Vagina (tissue), 2 donors: ENCODE results near the gene PRDM5. TPM values are rescaled to one million over a fixed set of nuclear protein-coding genes. Genes with fewer than 3 reads are reported as not detected.

Experiments
- DNase-seq, 2 donors: peaks; one replicate each; pipeline ENCODE4 v3.0.0-alpha.2; 2017; ENCODE audit errors: extremely low spot score in 2 of 2
- H3K27ac ChIP-seq: fragments of 200-600 bp; sonication (generic); one replicate; pipeline ENCODE4 v1.5.1; 2019
- H3K27me3 ChIP-seq: fragments of 200-600 bp; sonication (generic); one replicate; pipeline ENCODE4 v1.5.1; 2019
- H3K36me3 ChIP-seq, 2 donors: fragments of 200-600 bp; sonication (generic); one replicate each; pipeline ENCODE4 v1.5.1; 2017 to 2019
- H3K4me1 ChIP-seq: fragments of 200-600 bp; sonication (generic); one replicate; pipeline ENCODE4 v1.5.1; 2019
- H3K4me3 ChIP-seq, 2 donors: fragments of 200-600 bp; sonication (generic); 1 replicate in 1 of 2; 2 replicates in 1 of 2; pipeline ENCODE4 v1.5.1; 2016 to 2019
- H3K9me3 ChIP-seq: fragments of 200-600 bp; sonication (generic); one replicate; pipeline ENCODE4 v1.5.1; 2019
- CTCF ChIP-seq, 3 experiments: fragments of 450-650 bp in 2 of 3; fragments of 200-600 bp in 1 of 3; sonication (generic) in 1 of 3; IDR thresholded peaks; one replicate each; pipeline ENCODE4 v1.5.1; 2017 to 2019; ENCODE audit warnings: antibody characterized with exemption in 3 of 3, mild to moderate bottlenecking in 2 of 3, moderate library complexity in 2 of 3
- POLR2A ChIP-seq, 2 donors: fragments of 450-650 bp; IDR thresholded peaks; one replicate each; pipeline ENCODE4 v1.6.1; 2017; ENCODE audit warnings: antibody characterized with exemption in 2 of 2, mild to moderate bottlenecking in 2 of 2, moderate library complexity in 2 of 2
- POLR2AphosphoS5 ChIP-seq, 2 donors: sonication (generic); formaldehyde crosslinking; IDR thresholded peaks; one replicate each; pipeline ENCODE4 v1.9.0; 2017; ENCODE audit warnings: antibody characterized with exemption in 2 of 2, mild to moderate bottlenecking in 2 of 2, low read depth in 1 of 2; ENCODE audit not compliant: insufficient read depth in 1 of 2
- intact Hi-C: fragments of 100-400 bp; cut with DNase I; formaldehyde crosslinking; loops from one replicate; pipeline ENCODE4 v1.15.1; 2023
- total RNA-seq: library from RNA; depleted of rRNA; stranded (reverse); fragments of >200 nt; gene quantifications from one replicate; pipeline ENCODE4 v1.2.3, GENCODE V29; 2016

The PRDM5 gene
- total RNA-seq, 1 donor from 2014 or later = 15.2 TPM

DNA sequence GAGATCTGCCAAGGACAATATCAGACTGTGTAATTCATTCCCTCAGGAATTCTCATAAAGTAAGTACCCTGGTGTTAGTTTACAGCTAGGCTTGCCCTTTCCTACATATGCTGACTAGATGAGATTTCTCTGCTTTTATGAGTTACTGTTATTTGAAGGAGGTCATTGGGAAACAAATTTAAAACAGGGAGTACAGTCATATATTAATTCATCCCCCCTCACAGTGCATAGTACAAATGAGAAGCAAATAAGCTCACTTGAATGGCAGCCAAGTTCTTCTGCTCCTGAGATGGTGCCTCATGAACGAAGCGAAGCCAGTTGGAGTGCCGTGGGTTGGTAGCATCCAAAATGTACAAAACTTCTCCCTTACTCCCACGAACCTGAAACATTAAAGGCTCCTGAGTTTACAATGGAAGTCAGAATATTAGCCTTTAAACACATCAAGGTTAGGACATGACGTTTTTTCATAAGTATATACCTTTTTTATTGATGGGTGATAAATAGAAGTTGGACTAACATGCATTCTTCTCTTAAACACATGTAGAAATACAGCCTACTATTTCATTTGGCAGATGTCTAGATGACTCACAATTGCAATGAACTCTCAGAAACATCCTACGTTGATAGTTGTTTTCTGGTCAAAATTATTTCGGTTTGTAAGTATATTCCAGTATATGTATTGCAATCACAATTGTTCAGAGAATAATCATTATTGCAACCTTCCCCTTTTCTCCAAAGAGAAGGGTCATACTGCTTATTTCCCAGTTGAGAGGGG is 69.2 kb downstream of the PRDM5 start:
- Histone ChIP-seq H3K9me3 (no peaks in the 10 kb centered on the region), H3K4me3 (no peak overlapping the region), H3K27me3 (no peaks in the 10 kb centered on the region), H3K36me3 (no peaks in the 10 kb centered on the region), H3K4me1 (no peaks in the 10 kb centered on the region), H3K27ac (no peak overlapping the region)
- intact Hi-C loops = no loop called here
- DNase-seq = no peak
- TF ChIP-seq CTCF (IDR thresholded peaks at IDR 0.05) (no peak), POLR2AphosphoS5 (IDR thresholded peaks at IDR 0.05; ENCODE audit: insufficient read depth in 1 of 2, low read depth in 1 of 2) (no peak)

- Histone ChIP-seq H3K36me3 (no peaks in the 10 kb centered on the region), H3K27ac (no peak overlapping the region), H3K4me3 (no peak overlapping the region), H3K27me3 (no peaks in the 10 kb centered on the region), H3K9me3 (no peaks in the 10 kb centered on the region), H3K4me1 (no peaks in the 10 kb centered on the region)
- DNase-seq = no peak
- TF ChIP-seq POLR2AphosphoS5 (IDR thresholded peaks at IDR 0.05; ENCODE audit: insufficient read depth in 1 of 2, low read depth in 1 of 2) = no peak
- TF ChIP-seq CTCF (IDR thresholded peaks at IDR 0.05) = no peak
- no peak for TF ChIP-seq POLR2A (IDR thresholded peaks at IDR 0.05)
- intact Hi-C loops = no loop called here
Measured at GRCh38 chr4:120850018-120850599, 72.4 kb downstream of the PRDM5 start.

DNA sequence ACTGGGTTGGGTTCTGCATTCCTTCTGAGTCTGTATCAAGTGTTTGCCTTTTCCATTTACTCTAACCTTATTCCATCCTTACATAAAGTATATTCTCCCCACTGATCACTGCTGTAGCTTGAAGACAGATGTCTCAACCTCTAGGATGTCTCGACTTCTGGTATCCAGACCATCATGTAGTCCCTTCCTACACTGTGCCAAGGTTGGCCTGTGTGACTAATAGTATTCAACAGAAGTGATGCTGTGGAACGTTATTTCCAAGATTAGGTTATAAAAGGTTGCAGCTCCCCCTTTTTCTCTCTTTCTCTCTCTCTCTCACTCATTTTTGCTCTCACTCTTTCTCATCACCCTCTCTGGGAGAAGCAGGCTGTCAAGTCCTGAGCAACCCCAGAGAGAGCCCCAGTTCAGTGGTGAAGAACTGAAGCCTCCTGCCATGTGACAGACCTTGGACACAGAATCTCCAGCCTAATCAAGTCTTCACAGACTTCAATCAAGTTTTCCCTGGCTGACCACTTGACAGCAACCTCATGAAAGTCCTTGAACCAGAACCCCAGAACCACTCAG is 75.4 kb downstream of the PRDM5 start:
- H3K27me3 ChIP-seq = no peaks in the 10 kb centered on the region
- intact Hi-C loops = no loop called here
- TF ChIP-seq POLR2A (IDR thresholded peaks at IDR 0.05) (no peak), CTCF (IDR thresholded peaks at IDR 0.05) (no peak), POLR2AphosphoS5 (IDR thresholded peaks at IDR 0.05; ENCODE audit: insufficient read depth in 1 of 2, low read depth in 1 of 2) (no peak)
- H3K36me3 ChIP-seq = no peaks in the 10 kb centered on the region
- H3K4me3 ChIP-seq = no peak overlapping the region
- no peak overlapping the region for H3K27ac ChIP-seq
- DNase-seq = no peak
- no peaks in the 10 kb centered on the region for H3K9me3 ChIP-seq
- H3K4me1 ChIP-seq = no peaks in the 10 kb centered on the region

DNA sequence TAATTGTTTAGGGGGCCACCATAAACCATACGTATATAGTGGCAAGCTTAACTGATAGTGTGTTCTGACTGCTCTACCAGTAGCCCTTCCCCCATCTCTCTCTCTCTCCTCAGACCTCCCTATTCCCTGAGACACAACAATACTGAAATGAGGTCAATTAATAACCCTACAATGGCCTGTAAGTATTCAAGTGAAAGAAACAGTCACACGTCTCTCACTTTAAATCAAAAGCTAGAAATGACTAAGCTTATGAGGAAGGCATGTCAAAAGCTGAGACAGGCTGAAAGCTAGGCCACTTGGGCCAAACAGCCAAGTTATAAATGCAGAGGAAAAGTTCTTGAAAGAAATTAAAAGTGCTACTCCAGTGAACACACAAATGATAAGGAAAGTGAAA is 78.0 kb downstream of the PRDM5 start:
- Histone ChIP-seq H3K27ac (no peak overlapping the region), H3K4me3 (no peak overlapping the region), H3K9me3 (no peaks in the 10 kb centered on the region), H3K36me3 (no peaks in the 10 kb centered on the region), H3K27me3 (no peaks in the 10 kb centered on the region), H3K4me1 (no peaks in the 10 kb centered on the region)
- intact Hi-C loops = no loop called here
- TF ChIP-seq CTCF (IDR thresholded peaks at IDR 0.05) (no peak), POLR2AphosphoS5 (IDR thresholded peaks at IDR 0.05; ENCODE audit: insufficient read depth in 1 of 2, low read depth in 1 of 2) (no peak), POLR2A (IDR thresholded peaks at IDR 0.05) (no peak)
- DNase-seq = no peak
